Measurements from ENCODE around the gene DNAJC5.
"Not testable (repeated sequence)": the region's sequence is repeated elsewhere in the genome, so short reads cannot be mapped to it uniquely, and the experiment has no call there.

DNAJC5 gene

DNA sequence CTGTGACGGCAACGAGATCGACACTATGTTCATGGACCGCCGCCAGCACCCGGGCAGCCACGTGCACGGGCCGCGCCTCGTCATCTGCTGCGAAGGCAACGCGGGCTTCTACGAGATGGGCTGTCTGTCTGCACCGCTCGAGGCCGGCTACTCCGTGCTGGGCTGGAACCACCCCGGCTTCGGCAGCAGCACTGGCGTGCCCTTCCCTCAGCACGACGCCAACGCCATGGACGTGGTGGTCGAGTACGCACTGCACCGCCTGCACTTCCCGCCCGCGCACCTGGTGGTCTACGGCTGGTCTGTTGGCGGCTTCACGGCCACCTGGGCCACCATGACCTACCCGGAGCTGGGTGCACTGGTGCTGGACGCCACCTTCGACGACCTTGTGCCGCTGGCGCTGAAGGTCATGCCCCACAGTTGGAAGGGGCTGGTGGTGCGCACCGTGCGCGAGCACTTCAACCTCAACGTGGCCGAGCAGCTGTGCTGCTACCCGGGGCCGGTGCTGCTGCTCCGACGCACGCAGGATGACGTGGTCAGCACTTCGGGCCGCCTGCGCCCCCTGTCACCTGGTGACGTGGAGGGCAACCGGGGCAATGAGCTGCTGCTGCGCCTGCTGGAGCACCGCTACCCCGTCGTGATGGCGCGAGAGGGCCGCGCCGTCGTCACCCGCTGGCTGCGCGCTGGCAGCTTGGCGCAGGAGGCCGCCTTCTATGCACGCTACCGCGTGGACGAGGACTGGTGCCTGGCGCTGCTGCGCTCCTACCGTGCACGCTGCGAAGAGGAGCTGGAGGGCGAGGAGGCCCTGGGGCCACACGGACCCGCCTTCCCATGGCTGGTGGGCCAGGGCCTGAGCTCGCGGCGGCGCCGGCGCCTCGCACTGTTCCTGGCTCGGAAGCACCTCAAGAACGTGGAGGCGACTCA, 32.7 kb upstream of the DNAJC5 start:
- DNase-seq = no peak

DNA sequence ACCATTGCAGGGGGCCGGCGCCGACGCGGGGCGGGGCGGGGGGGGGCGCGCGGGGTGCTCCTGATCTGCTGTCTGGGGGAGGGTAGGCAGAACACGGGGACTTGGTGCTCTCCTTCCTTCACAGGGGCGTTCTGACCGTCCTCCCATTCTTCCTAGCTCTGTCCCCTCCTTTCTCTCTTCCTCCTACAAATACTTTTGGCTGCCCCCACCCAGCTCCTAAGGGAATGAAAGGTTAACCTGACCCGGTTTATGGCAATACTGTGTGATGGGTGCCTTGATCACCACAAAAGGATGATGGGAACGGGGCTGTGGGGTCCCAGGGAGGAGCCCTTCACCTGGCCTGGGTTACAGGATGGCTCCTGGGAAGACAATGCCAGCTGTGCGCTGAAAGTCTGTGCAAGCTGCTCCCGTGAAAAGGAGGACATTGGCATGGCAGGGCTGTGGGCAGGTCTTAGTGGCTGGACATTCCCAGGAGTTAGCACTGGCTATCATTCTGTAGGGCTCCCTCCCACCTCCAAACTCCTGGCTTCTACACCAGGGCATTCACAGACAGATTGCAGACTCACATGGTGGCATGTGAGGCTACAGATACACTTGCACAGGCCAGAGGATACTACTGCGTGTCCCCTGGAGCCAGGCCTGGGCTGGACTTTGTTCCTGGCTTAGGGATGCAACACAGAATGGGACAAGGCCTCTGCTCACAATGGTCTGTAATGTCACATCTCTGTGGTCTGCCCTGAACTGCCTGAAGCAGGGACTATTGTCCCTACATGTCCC, 31.7 kb upstream of the DNAJC5 start:
- DNase-seq = no peak

DNA sequence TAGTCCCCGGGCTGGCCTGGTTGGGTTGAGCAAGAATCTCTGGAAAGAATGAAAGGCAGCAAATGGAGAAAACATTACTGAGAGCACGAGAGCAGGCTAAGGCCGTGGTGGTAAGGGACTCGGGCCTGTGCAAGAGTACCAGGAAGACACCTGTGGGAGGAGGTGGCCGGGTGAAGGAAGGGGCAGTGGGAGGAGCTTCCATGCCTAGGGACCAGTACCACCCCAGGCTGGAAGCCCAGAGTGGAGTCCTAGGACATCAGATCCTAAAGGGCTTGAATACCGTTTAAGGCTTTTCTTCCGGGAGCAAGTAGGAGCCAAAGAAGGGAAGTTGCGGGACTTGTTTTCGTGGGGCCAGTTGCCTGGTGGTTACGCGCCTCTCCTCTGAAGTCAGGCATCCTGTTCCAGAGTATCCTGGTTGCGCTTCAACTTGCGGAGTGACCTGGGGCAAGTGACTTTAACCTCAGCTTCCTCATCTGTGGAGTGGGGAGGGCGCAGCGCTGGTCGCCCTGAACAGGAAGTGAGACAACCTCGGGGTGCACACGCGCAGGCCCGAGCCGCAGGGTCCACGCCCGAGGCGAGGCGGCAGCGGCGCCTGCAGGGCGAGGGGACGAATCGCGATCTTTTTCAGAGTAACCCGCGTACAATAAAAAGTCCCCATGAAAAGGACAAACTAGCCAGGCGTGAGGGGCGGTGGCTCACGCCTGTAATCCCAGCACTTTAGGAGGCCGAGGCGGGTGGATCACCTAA, 31.0 kb upstream of the DNAJC5 start:
- DNase-seq = peak; percentile 58 to 81

DNA sequence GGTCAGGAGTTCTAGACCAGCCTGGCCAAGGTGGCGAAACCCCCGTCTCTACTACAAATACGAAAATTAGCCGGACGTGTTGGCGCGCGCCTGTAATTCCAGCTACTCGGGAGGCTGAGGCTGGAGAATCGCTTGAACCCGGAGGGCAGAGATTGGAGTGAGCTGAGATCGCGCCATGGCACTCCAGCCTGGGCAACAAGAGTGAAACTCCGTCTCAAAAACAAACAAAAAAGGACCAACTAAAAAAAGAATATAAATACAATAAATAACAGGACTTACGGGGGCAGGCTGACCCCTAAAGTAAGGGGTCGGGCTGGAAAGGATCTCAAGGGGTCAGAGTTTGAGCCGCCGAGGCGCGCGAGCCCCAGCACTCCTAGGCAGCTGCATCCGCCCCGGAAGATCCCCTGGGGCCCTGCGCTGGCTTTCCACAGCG, 30.4 kb upstream of the DNAJC5 start:
- DNase-seq = no peak

DNA sequence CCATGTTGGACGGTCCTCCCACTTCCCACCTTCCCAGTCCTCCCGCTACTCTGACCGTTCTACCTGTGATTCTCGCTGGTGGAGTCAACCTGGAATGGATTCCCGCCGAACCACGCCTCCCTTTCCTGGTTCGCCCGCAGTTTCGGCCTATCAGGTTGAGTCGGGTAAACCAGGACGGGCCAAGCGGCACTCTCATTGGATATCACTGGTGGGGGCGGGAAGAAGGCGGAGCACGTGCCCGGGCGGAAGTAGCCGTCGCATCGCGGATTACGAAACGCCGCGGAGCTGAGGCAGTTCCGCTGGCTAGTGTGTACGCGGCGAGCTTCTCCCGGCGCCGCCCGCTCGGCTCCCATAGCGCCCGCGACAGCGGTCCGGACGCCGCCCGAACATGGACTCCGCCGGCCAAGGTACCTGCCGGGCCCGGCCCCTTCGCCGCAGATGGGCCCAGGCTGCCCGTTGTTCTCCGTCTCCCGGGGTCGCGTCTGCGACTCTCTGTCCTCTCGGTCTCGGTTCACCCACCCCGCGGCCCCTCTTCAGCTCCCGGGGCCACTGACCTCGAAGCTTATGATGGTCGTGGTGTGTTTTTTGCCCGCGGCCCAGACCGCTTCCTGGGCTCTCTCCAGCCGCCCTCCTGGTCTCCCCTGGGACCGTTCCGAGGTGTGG, 29.8 kb upstream of the DNAJC5 start, which contains the start of gene TPD52L2:
Gene TPD52L2, plus strand, starts transcription at position 293 of the 663 bp plus-strand sequence. Its CDS starts 96 bp downstream, at position 389.
- peak; percentile 99 to 100 for DNase-seq

DNA sequence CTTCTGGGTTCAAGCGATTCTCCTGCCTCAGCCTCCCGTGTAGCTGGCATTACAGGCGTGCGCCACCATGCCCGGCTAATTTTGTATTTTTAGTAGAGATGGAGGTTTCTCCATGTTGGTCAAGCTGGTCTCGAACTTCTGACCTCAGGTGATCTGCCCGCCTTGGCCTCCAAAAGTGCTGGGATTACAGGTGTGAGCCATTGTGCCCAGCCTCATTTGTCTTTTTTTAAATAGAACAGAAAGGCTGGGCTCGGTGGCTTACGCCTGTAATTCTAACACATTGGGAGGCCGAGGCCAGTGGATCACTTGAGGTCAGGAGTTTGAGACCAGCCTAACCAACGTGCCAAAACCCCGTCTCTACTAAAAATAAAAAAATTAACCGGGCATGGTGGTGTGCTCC, 27.9 kb upstream of the DNAJC5 start:
- not testable (repeated sequence) for DNase-seq

DNA sequence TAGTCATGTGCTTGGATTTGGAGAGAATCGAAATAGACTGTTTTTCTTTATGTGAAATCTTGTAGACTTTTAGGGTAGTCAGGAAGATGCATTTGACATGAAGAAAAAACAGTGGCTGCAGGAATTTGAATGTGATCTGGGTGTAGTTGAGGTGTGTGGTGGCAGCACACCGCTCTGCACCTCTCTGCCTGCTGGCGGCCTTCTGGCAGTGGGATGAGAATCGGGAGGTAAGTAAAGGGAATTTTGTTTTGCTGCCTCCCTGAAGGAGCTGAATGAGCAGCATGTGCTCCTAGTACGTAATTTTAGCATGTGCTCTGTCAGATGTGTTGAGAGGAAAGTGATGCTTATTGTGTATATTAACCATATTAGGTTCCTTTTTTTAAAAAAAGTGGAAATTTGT, 26.7 kb upstream of the DNAJC5 start:
- no peak for DNase-seq

DNA sequence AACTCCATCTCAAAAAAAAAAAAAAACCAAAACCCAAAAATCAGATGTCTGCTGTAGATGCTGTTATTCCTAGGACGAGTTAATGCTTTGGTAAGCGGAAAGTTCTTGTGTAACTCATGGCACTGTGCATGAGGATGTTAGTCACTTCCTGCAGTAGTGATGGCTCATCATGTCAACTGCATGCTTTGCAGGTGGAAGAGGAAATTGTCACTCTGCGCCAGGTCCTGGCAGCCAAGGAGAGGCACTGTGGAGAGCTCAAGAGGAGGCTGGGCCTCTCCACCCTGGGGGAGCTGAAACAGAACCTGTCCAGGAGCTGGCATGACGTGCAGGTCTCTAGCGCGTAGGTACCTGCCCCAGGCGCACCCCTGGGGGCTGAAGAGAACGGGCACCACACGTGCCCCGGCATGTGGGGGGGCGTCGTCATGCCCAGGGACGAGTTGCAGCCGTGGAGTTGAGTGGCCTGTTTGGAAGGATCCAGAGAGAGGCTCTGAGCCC, 21.4 kb upstream of the DNAJC5 start:
- no peak for DNase-seq

DNA sequence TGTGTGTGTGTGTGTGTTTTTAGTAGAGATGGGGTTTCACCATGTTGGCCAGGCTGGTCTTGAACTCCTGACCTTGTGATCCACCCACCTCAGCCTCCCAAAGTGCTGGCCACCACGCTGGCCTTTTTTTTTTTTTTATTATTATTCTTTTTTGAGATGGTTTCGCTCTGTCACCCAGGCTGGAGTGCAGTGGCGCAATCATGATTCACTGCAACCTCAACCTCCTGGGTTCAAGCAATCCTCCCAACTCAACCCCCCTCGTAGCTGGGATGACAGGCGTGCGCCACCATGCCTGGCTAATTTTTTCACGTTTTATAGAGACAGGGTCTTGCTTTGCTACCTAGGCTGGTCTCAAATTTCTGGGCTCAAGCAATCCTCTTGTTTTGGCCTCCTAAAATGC, 20.7 kb upstream of the DNAJC5 start:
- not testable (repeated sequence) for DNase-seq

DNA sequence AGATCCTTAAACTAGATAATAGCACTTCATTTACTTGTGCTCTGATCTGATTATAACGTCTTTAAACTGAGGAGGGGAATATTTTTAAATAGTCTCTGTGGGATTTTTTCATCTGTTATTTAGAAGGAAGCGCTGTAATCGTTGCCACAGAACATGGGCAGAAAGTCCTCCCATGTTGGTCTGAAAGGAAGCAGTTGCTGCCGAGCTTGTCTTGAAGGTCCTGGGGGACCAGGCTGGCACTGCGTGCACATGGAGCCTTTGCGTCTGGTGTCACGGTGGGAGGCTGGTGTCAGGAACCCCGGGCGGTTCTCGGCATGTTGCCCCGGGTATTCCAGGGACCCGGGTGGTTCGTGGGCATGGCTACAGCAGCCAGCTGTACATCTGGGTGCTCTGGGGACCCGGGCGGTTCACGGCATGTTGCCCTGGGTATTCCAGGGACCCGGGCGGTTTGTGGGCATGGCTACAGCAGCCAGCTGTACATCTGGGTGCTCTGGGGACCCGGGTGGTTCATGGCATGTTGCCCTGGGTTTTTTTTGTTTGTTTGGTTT, 18.4 kb upstream of the DNAJC5 start:
- DNase-seq = no peak

DNA sequence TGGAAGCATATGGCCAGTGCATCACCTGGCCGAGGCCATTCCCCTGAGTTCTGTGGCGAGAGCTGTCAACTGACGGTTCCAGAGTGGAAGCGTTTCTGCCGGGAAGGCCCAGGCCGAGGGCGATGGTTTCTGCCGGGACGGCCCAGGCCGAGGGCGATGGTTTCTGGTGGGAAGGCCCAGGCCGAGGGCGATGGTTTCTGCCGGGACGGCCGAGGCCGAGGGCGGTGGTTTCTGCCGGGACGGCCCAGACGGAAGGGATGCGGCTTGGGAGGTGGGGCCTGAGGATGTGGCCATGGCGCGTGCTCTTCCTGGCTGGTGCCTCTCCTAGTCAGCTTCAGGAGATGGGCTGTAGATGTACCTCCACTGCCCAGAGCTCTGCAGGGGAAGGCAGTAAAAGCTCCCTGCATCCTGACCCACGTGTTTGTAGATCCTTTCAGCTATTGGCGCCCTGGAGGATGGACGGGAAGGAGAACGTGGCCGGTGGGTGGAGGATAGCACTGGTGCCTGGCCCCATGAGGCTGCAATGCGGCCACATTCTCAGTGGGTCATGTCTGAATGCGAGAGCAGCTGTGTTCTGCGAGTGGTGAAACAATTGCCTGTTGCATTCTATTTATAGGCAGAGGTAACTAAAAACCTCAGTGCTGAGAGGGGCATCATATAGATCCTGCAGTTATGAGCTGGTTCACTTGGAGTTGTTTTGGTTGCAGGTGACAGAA, 17.0 kb upstream of the DNAJC5 start:
- DNase-seq = no peak

DNA sequence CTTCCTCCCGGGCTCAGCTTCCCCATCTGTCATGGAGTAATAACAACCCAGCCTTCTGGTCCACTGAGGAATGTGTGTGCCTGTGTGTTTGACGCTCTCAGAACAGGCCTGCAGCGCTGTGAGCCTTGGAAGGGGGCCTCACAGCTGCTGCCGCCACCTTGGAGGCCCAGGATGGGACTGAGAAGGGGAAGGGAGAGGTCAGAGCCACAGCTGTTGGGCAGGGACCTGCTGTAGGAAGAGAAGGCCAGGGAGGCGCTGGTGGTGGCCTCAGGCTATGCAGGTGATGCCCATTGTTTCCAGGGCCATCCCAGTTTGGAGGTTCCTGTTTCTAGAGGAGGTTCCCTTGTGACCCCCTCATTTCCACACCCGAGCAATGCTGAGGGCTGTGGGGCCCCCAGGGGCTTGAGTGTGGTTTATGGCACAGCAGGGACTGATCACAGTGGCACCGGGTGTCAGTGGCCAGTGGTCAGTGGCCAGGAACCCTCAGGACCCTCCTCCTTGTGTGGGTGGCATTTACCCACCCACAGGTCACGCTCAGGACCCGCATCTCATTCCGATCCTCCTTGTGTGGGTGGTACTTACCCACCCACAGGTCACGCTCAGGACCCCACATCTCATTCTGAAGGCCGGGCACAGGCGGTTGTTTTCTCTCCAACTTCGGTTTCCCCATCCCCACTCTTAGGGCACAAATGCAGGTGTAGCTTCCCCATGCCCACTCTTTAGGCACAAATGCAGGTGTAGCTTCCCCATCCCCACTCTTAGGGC, 15.8 kb upstream of the DNAJC5 start:
- DNase-seq = no peak

DNA sequence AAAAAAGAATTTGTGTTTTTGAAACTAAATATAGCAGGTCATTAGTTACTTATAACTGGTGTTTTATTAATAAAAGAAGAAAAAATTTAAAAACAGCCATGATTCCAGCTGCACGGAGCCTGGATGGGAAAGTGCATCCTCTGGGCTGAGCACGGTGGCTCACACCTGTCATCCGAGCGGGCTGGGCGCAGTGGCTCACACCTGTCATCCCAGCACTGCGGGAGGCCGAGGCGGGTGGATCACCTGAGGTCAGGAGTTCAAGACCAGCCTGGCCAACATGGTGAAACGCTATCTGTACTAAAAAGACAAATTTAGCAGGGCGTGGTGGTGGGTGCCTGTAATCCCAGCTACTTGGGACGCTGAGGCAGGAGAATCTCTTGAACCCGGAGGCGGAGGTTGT, 14.0 kb upstream of the DNAJC5 start:
- DNase-seq = not testable (repeated sequence)

DNA sequence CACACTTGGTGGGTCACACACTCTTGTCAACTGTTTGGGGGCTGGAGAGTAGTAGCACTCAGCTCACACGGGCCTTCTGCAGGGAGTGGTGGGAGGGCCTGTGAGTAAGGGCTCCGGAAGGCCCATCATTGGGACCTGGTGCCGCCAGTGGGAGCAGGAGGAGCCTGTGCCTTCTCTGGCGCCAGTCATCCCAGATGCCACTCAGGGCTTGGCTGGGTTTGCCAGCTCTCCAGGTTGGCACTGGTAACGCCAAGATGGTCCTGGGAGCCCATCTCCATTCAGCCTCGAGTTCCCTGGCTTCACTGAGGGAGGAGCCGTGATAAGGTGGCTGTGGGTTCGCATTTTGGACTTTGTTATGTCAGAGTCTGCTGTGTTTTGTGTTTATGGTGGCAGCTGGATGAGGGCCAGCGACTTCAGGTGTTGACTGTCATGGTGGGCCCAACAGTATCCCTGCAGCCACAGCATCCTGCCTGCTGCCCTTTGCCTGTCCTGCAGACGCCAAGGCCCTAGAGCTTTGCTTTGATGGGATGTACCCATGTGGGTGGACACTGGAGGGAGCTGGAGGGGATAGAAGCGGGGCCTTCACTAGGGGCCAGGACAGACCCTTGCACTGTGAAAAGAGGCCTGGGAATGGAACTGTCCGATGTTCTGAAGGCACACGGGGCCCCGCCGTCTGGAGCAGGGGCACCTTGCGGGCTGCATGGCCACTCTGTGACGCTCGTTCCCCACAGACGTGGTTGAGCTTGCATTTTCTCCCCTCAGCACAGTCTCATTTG, 13.3 kb upstream of the DNAJC5 start:
- no peak for DNase-seq

DNA sequence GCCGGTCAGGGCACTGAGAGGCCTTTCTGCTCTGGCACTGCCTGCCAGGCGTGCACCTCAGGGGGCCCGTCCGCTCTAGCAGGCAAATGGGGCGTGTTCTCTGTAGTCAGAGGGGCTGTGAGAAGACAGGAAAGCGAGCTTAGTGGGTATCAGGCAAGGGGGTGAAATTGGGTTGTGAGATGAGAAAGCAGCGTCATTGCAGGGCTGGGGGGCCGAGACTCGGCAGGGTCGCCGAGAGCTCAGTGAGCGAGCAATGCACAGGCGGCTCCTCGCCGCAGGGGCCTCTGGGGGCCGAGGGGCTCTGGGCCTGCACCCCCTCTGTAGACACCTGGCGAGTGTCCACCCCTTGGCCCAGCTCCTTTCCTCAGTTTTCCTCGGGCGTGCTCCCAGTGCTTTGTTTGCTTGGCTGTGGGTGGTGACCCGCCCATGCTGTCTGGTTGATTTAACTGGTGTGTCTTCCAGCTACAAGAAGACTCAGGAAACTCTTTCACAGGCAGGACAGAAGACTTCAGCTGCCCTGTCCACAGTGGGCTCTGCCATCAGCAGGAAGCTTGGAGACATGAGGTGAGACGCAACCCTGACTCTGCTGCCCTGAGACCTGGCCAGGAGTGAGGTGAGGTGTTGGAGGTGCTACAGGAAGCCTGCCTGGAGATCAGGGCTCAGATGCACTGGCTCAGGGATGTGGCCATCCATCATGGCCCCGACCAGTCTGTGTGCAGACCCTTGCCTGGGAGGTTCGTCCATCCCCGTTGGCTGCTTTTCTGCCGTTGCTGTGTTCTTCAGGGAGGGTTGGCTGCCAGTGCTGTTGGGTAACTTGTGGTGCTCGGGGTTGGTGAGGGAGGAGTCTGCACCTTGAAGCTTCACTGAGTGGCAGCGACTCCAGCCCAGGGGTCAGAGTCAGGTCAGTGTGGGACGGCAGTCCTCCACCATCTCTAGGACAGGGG, 12.4 kb upstream of the DNAJC5 start:
- DNase-seq = no peak

DNA sequence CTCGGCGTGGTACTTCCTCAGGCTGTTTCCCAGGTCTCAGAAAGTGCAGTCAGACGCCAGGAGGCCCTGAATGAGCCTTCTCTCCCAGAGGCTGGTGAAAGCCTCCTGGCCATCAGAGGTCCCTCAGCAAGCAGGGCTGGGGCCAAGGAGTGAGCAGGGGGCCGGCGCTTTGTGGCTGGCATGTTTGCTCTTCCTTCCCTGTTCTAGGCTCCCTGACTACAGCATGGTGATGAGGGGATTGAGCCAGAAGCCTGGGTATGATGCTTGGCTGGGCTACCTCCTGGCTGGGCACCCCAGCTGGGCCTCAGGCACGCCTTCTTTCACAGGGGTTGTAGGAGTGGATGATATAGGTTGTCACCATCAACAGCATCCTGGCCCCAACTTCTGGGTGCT, 11.7 kb upstream of the DNAJC5 start:
- DNase-seq = no peak

DNA sequence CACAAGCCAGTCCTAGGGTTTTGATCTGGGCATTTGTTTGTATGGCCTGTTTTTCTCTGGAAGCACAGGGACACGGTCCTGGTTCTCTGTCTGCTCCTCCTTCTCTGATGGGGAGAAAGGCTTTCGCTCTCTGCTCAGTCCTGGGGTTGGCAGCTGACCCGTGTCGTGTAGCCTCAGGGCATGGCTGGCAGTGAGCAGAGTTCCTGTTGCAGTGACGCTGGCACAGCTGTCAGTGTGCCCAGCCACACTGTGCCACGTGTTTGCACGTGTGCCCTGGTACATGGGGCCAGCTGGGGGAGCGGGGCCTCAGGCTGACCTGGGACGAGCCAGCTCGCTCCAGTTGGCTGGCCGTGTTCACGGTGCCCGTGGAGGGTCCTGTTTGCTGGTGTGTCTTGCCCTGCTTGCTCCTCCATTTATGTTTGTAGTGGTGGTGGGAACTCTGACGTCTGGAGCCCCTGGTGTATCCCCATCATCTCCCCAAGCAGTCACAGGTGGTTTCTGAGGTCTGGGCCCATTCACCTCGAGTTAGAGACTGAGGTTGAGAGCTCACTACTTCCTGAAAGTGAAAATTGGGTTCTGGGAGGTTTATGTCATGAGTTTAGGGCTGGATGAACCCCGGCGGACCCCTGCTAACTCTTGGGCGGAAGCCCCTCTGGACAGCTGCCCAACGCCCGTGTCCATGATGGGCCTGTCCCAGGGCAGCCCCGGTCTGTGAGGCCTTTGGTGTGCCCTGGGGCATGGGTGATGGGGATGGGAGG, 10.2 kb upstream of the DNAJC5 start:
- no peak for DNase-seq

Measured in NCI-H2081 (cell line).